HepG2 (cell line): ENCODE measurements around the gene GSTK1. TPM values are rescaled to one million over a fixed set of nuclear protein-coding genes. Genes with fewer than 3 reads are reported as not detected.

ENCODE experiments used
- ATAC-seq: fragments of 200-7000 bp; cut with Tn5 transposase; 3 replicates; pipeline ENCODE4 v1.9.1; 2020; ENCODE audit warnings: mild to moderate bottlenecking, moderate library complexity
- BruUV-seq: library from RNA; stranded (reverse); fragments of 400-500 nt; replicated peaks from 2 replicates; lab custom pipeline; 2021; lab: Mats Ljungman, UMichigan
- CTCF ChIA-PET: fragments of 300-600 bp; formaldehyde crosslinking; extraction: SDS; loops from one replicate; lab custom pipeline; 2021; ENCODE audit warnings: low total read pairs, inconsistent platforms, low intra/inter-chr PET ratio; lab: Yijun Ruan, JAX
- POLR2A ChIA-PET: fragments of 350-600 bp; sonication (Branson Sonifier 250); formaldehyde crosslinking; loops from one replicate; lab custom pipeline; 2020; ENCODE audit warnings: antibody characterized with exemption, inconsistent platforms; lab: Yijun Ruan, JAX
- DNase-seq: peaks from one replicate; pipeline ENCODE4 v3.0.0-alpha.2; 2015; ENCODE audit warnings: low spot score
- FAIRE-seq: peaks from 3 replicates; lab custom pipeline; 2011; peaks lifted over from hg19 to GRCh38; lab: Jason Lieb, UNC
- H2AFZ ChIP-seq: one replicate; pipeline ENCODE4 v1.6.1; 2011; ENCODE audit warnings: low read length, inconsistent platforms
- H3K27ac ChIP-seq: fragments of 300-600 bp; 3 replicates; pipeline ENCODE4 v1.8.0; 2011; ENCODE audit warnings: mixed run types, mild to moderate bottlenecking, mixed read lengths, low read length, inconsistent platforms; ENCODE audit not compliant: insufficient read depth; ENCODE audit errors: extremely low read length
- H3K27me3 ChIP-seq, 2 experiments: fragments of 200-600 bp in 1 of 2; 2 replicates in 1 of 2; 3 replicates in 1 of 2; pipeline versions ENCODE4 v1.6.0 to v1.8.0; 2011; ENCODE audit warnings: low read length in 2 of 2, mild to moderate bottlenecking in 2 of 2, moderate library complexity in 2 of 2, inconsistent platforms in 1 of 2; ENCODE audit not compliant: insufficient read depth in 2 of 2, control insufficient read depth in 1 of 2
- H3K36me3 ChIP-seq, 2 experiments: fragments of 200-600 bp in 1 of 2; replicated peaks in 1 of 2; 2 replicates in 1 of 2; 3 replicates in 1 of 2; pipeline versions ENCODE4 v1.5.1 to v1.8.0; 2011; ENCODE audit warnings: low read length in 2 of 2, inconsistent platforms in 1 of 2; ENCODE audit not compliant: insufficient read depth in 2 of 2, control insufficient read depth in 1 of 2
- H3K4me1 ChIP-seq: 2 replicates; pipeline ENCODE4 v1.5.1; 2012; ENCODE audit warnings: low read length, inconsistent platforms; ENCODE audit not compliant: insufficient read depth
- H3K4me2 ChIP-seq: 2 replicates; pipeline ENCODE4 v1.6.0; 2011; ENCODE audit warnings: low read depth, low read length, inconsistent platforms
- H3K4me3 ChIP-seq, 3 experiments: fragments of 200-600 bp in 1 of 3; sonication (generic), shearing (Covaris generic) in 1 of 3; replicated peaks in 1 of 3; 2 replicates each; pipeline ENCODE4 v1.5.1; 2011 to 2016; ENCODE audit warnings: low read length in 3 of 3, inconsistent platforms in 2 of 3, low read depth in 2 of 3, mild to moderate bottlenecking in 2 of 3, control low read depth in 1 of 3, mixed read lengths in 1 of 3; ENCODE audit not compliant: insufficient read depth in 1 of 3
- H3K79me2 ChIP-seq: one replicate; pipeline ENCODE4 v1.6.1; 2011; ENCODE audit warnings: low read length, inconsistent platforms; ENCODE audit not compliant: insufficient read depth
- H3K9ac ChIP-seq: 2 replicates; pipeline ENCODE4 v1.6.0; 2011; ENCODE audit warnings: mild to moderate bottlenecking, low read depth, low read length, inconsistent platforms; ENCODE audit not compliant: insufficient read depth
- H3K9me3 ChIP-seq: 2 replicates; pipeline ENCODE4 v1.5.1; 2012; ENCODE audit warnings: mild to moderate bottlenecking, low read length
- H4K20me1 ChIP-seq: 2 replicates; pipeline ENCODE4 v1.6.0; 2011; ENCODE audit warnings: inconsistent platforms, mild to moderate bottlenecking, low read length, moderate library complexity; ENCODE audit not compliant: insufficient read depth
- ERF ChIP-seq: IDR thresholded peaks from 2 replicates; pipeline ENCODE4 v1.6.1; 2018; ENCODE audit warnings: missing biosample characterization, missing genetic modification reagents
- GATAD2A ChIP-seq: IDR thresholded peaks from 2 replicates; pipeline ENCODE4 v1.6.1; 2016
- JDP2 ChIP-seq: sonication (generic); formaldehyde crosslinking; IDR thresholded peaks from 2 replicates; pipeline ENCODE4 v1.8.1; 2022; ENCODE audit warnings: missing genetic modification reagents, borderline replicate concordance
- KAT8 ChIP-seq: IDR thresholded peaks from 2 replicates; pipeline ENCODE4 v1.6.1; 2016; ENCODE audit warnings: missing genetic modification reagents, missing compliant biosample characterization
- KLF6 ChIP-seq: IDR thresholded peaks from 2 replicates; pipeline ENCODE4 v1.8.0; 2016; ENCODE audit warnings: missing biosample characterization, missing genetic modification reagents
- MEF2D ChIP-seq: sonication (generic); formaldehyde crosslinking; IDR thresholded peaks from 2 replicates; pipeline ENCODE4 v1.5.1; 2020; ENCODE audit warnings: mild to moderate bottlenecking, missing genetic modification reagents
- MIER2 ChIP-seq: IDR thresholded peaks from 2 replicates; pipeline ENCODE4 v1.6.1; 2016; ENCODE audit warnings: missing biosample characterization, missing genetic modification reagents
- NFIB ChIP-seq: sonication (generic); formaldehyde crosslinking; IDR thresholded peaks from 2 replicates; pipeline ENCODE4 v1.9.0; 2021; ENCODE audit warnings: missing genetic modification reagents, mild to moderate bottlenecking, borderline replicate concordance
- RAD51 ChIP-seq: fragments of 450-650 bp; IDR thresholded peaks from 2 replicates; pipeline ENCODE4 v1.6.1; 2016; ENCODE audit warnings: borderline replicate concordance
- SIX4 ChIP-seq: sonication (generic); formaldehyde crosslinking; IDR thresholded peaks from 2 replicates; pipeline ENCODE4 v1.4.0; 2020; ENCODE audit warnings: missing genetic modification reagents
- SMC3 ChIP-seq: IDR thresholded peaks from 2 replicates; pipeline ENCODE4 v1.6.1; 2011; ENCODE audit warnings: low read length, improper control_type of control experiment
- SPEN ChIP-seq: sonication (generic); formaldehyde crosslinking; IDR thresholded peaks from 2 replicates; pipeline ENCODE4 v1.5.1; 2020; ENCODE audit warnings: low read depth, mild to moderate bottlenecking, missing genetic modification reagents
- STAT6 ChIP-seq: sonication (generic); formaldehyde crosslinking; IDR thresholded peaks from 2 replicates; pipeline ENCODE4 v1.4.0; 2020; ENCODE audit warnings: missing genetic modification reagents, mild to moderate bottlenecking, borderline replicate concordance
- ZFP82 ChIP-seq: sonication (generic); formaldehyde crosslinking; IDR thresholded peaks from 2 replicates; pipeline ENCODE4 v1.5.1; 2020; ENCODE audit warnings: mild to moderate bottlenecking, missing genetic modification reagents, borderline replicate concordance
- ZNF768 ChIP-seq: sonication (generic); formaldehyde crosslinking; IDR thresholded peaks from 2 replicates; pipeline ENCODE4 v1.4.0; 2020; ENCODE audit warnings: missing genetic modification reagents
- WGBS: methylation state at CpG from one replicate; pipeline ENCODE4 v1.1.6; 2017; ENCODE audit warnings: low lambda C conversion rate; 5-methylcytosine and 5-hydroxymethylcytosine counted together
- in situ Hi-C: cut with HindIII; loops from 2 replicates; pipeline ENCODE4 v1.10.0; 2017; ENCODE audit warnings: low pct_unique_long_range_greater_than_20kb; ENCODE audit not compliant: extremely low pct_ligation_motif_present
- intact Hi-C: fragments of 100-400 bp; cut with micrococcal nuclease; formaldehyde crosslinking; loops from one replicate; pipeline ENCODE4 v1.10.0; 2022; ENCODE audit not compliant: unreplicated experiment
- polyA plus RNA-seq, 8 experiments: library from polyadenylated mRNA; depleted of rRNA in 3 of 8; stranded (reverse) in 7 of 8; unstranded in 1 of 8; fragments of >200 nt; fragmentation: Illumina TruSeq in 4 of 8; extraction: Trizol in 4 of 8; gene quantifications; 2 replicates each; pipeline versions ENCODE4 v1.2.1 to v1.2.3, GENCODE V29; 2011 to 2016; ENCODE audit warnings: low read depth in 4 of 8, missing spikeins in 1 of 8, mixed read lengths in 1 of 8; ENCODE audit not compliant: insufficient read depth in 1 of 8
- total RNA-seq, 5 experiments: library from RNA; depleted of rRNA; stranded (reverse); fragments of >200 nt; fragmentation: Illumina TruSeq; extraction: Trizol; gene quantifications; 2 replicates each; pipeline ENCODE4 v1.2.3, GENCODE V29; 2016; ENCODE audit warnings: low read depth in 1 of 5
- TF ChIP-seq, protein P1 (sequence below): sonication (generic); formaldehyde crosslinking; IDR thresholded peaks from 2 replicates; pipeline ENCODE4 v1.4.0; 2020; ENCODE audit warnings: mild to moderate bottlenecking, missing genetic modification reagents

The GSTK1 gene
- total and polyA plus RNA-seq, 2 of the 13 experiments (the other 11 are each of a cell fraction or from before 2014, with no cell fraction given): 64.6 to 92.1 TPM

GRCh38 chr7:143240291-143241168 is 22.7 kb upstream of the GSTK1 start (continued):
- TF ChIP-seq KAT8: 0 out of 2 replicates have a peak, but pooled peaks have one; percentile 36
- peak; percentile 94 for TF ChIP-seq SMC3
- 0 out of 2 replicates have a peak, but pooled peaks have one; percentile 25 for TF ChIP-seq GATAD2A
- TF ChIP-seq SPEN (CRISPR knock-in tag): no peak
- TF ChIP-seq ERF (CRISPR knock-in tag): peak; percentile 42; the same call in 1 of the 2 replicates
- TF ChIP-seq ZFP82 (CRISPR knock-in tag): no peak
- TF ChIP-seq JDP2 (CRISPR knock-in tag): no peak

DNA sequence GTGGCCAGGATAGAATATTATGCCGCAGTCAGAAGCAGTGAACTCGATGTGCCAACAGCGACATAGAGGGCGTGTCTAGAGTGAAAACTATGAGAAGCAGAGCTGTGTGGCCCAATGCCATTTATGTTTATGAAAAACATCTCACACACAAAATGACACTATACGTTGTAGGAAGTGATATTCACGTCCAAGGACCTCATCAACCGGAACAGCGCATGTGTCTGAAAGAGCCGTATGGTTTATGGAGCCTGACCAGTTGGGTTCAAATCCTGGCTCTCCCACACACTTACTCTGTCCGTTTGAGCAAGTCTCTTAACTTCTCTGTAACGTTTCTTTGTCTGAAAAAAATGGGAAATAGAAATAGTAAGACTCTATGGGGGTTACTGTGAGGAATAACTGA is 20.9 kb upstream of the GSTK1 start:
- H3K4me2 ChIP-seq: no peak overlapping the region
- intact Hi-C loops: no loop called here
- POLR2A ChIA-PET: interaction anchor here (2.0 kb wide), 1 partner anchor 21 kb away, joined by 7 read pairs; the partner anchor contains the start of gene GSTK1
- no peak for DNase-seq
- no peak for ATAC-seq
- TF ChIP-seq, protein P1, sequence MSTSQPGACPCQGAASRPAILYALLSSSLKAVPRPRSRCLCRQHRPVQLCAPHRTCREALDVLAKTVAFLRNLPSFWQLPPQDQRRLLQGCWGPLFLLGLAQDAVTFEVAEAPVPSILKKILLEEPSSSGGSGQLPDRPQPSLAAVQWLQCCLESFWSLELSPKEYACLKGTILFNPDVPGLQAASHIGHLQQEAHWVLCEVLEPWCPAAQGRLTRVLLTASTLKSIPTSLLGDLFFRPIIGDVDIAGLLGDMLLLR: no peak
- TF ChIP-seq MIER2 (CRISPR knock-in tag) (no peak), MEF2D (no peak), RAD51 (no peak), ZNF768 (no peak), KLF6 (CRISPR knock-in tag) (no peak), SIX4 (CRISPR knock-in tag) (no peak), STAT6 (CRISPR knock-in tag) (no peak), NFIB (CRISPR knock-in tag) (no peak)
- TF ChIP-seq, all 625 proteins: peak for 0
- in situ Hi-C loops: loop anchor here (5.0 kb wide), 1 partner anchor 60 kb away; no protein-coding TSS in a partner anchor
- WGBS: 69% methylated on average over 11 of the region's 11 CpGs
- H3K4me1 ChIP-seq: peaks cover 23% of the 10 kb centered on the region
- CTCF ChIA-PET: no interaction called here
- H3K27ac ChIP-seq: no peak overlapping the region
- FAIRE-seq: no peak
- BruUV-seq: no TSS peak
- H3K9ac ChIP-seq: no peak overlapping the region
- H3K36me3 ChIP-seq: no peaks in the 10 kb centered on the region
- H2AFZ ChIP-seq: no peak overlapping the region
- no peaks in the 10 kb centered on the region for H3K9me3 ChIP-seq
- no peaks in the 10 kb centered on the region for H3K79me2 ChIP-seq
- no peak overlapping the region for H3K4me3 ChIP-seq
- no peaks in the 10 kb centered on the region for H4K20me1 ChIP-seq
- H3K27me3 ChIP-seq: no peaks in the 10 kb centered on the region
